SJSA1 (cell line): ENCODE measurements around the gene SH3RF2. TPM values are rescaled to one million over a fixed set of nuclear protein-coding genes. Genes with fewer than 3 reads are reported as not detected.
A peak's percentile ranks its signal among the peaks of the same experiment; 100 is the strongest.

Experiments used
- DNase-seq, 2 experiments: peaks; one replicate each; pipeline ENCODE4 v3.0.0-alpha.2; 2015 to 2020; ENCODE audit warnings: low spot score in 2 of 2, low read depth in 1 of 2
- H3K27ac ChIP-seq: fragments of 250-450 bp; sonication (Bioruptor Pico); 2 replicates; pipeline ENCODE4 v1.5.1; 2020; ENCODE audit warnings: mild to moderate bottlenecking, moderate library complexity
- H3K27me3 ChIP-seq: fragments of 250-450 bp; sonication (Bioruptor Pico); replicated peaks from 2 replicates; pipeline ENCODE4 v1.5.1; 2020; ENCODE audit warnings: mild to moderate bottlenecking, moderate library complexity
- H3K36me3 ChIP-seq: fragments of 250-450 bp; sonication (Bioruptor Pico); 2 replicates; pipeline ENCODE4 v1.5.1; 2020; ENCODE audit warnings: mild to moderate bottlenecking
- H3K4me1 ChIP-seq: fragments of 250-450 bp; sonication (Bioruptor Pico); replicated peaks from 2 replicates; pipeline ENCODE4 v1.6.1; 2021; ENCODE audit warnings: mild to moderate bottlenecking
- H3K4me3 ChIP-seq: fragments of 250-450 bp; sonication (Bioruptor Pico); 2 replicates; pipeline ENCODE4 v1.5.1; 2020; ENCODE audit warnings: mild to moderate bottlenecking
- H3K9me3 ChIP-seq: fragments of 250-450 bp; sonication (Bioruptor Pico); replicated peaks from 2 replicates; pipeline ENCODE4 v1.5.1; 2020; ENCODE audit warnings: mild to moderate bottlenecking
- total RNA-seq: library from RNA; depleted of rRNA; stranded (reverse); fragments of >200 nt; shearing (Covaris generic); gene quantifications from 2 replicates; pipeline ENCODE4 v1.2.3, GENCODE V29; 2014

The SH3RF2 gene
- total RNA-seq, 1 experiment from 2014 or later = 23.1 TPM

GRCh38 chr5:145967296-145967695, 30.9 kb downstream of the SH3RF2 start:
- H3K27me3 ChIP-seq = no peaks in the 10 kb centered on the region
- H3K4me1 ChIP-seq = 0 out of 2 replicates have a peak, but pooled peaks cover 4% of the 10 kb centered on the region
- H3K9me3 ChIP-seq = no peaks in the 10 kb centered on the region
- H3K27ac ChIP-seq = no peak overlapping the region
- no peak for DNase-seq
- H3K4me3 ChIP-seq = no peak overlapping the region
- H3K36me3 ChIP-seq = peaks cover 15% of the 10 kb centered on the region

GRCh38 chr5:145968970-145969713, 32.8 kb downstream of the SH3RF2 start:
- peaks cover 4% of the 10 kb centered on the region; the same call in 1 of the 2 replicates for H3K4me1 ChIP-seq

GRCh38 chr5:145969714-145970092, 33.3 kb downstream of the SH3RF2 start:
- no peaks in the 10 kb centered on the region for H3K27me3 ChIP-seq

More at GRCh38 chr5:145968970-145969713, 32.8 kb downstream of the SH3RF2 start:
- H3K27me3 ChIP-seq = no peaks in the 10 kb centered on the region
- no peak overlapping the region for H3K27ac ChIP-seq
- no peak for DNase-seq
- no peak overlapping the region for H3K4me3 ChIP-seq
- H3K36me3 ChIP-seq = peaks cover 23% of the 10 kb centered on the region
- no peaks in the 10 kb centered on the region for H3K9me3 ChIP-seq

GRCh38 chr5:145971108-145971507, 34.7 kb downstream of the SH3RF2 start:
- Histone ChIP-seq H3K36me3 (peaks cover 20% of the 10 kb centered on the region), H3K27me3 (no peaks in the 10 kb centered on the region), H3K9me3 (no peaks in the 10 kb centered on the region; the same call in 1 of the 2 replicates), H3K4me1 (peaks cover 17% of the 10 kb centered on the region), H3K27ac (no peak overlapping the region), H3K4me3 (no peak overlapping the region)
- DNase-seq = no peak

More at GRCh38 chr5:145969714-145970092, 33.3 kb downstream of the SH3RF2 start:
- Histone ChIP-seq H3K27ac (no peak overlapping the region), H3K4me1 (peaks cover 7% of the 10 kb centered on the region), H3K36me3 (peaks cover 20% of the 10 kb centered on the region), H3K4me3 (no peak overlapping the region), H3K9me3 (no peaks in the 10 kb centered on the region)
- no peak for DNase-seq

- Histone ChIP-seq H3K9me3 (no peaks in the 10 kb centered on the region; the same call in 1 of the 2 replicates), H3K36me3 (peaks cover 20% of the 10 kb centered on the region), H3K27me3 (no peaks in the 10 kb centered on the region), H3K27ac (no peak overlapping the region), H3K4me1 (peaks cover 23% of the 10 kb centered on the region), H3K4me3 (no peak overlapping the region)
- no peak for DNase-seq
Measured at GRCh38 chr5:145971701-145972100, 35.3 kb downstream of the SH3RF2 start.

GRCh38 chr5:145975001-145975360, 38.6 kb downstream of the SH3RF2 start:
- Histone ChIP-seq H3K4me1 (peaks cover 30% of the 10 kb centered on the region), H3K9me3 (peaks cover 3% of the 10 kb centered on the region; the same call in 1 of the 2 replicates), H3K27me3 (no peaks in the 10 kb centered on the region), H3K27ac (no peak overlapping the region), H3K4me3 (no peak overlapping the region), H3K36me3 (peaks cover 38% of the 10 kb centered on the region)
- no peak for DNase-seq

- Histone ChIP-seq H3K4me3 (no peak overlapping the region), H3K4me1 (peaks cover 30% of the 10 kb centered on the region), H3K9me3 (peaks cover 3% of the 10 kb centered on the region; the same call in 1 of the 2 replicates), H3K27ac (no peak overlapping the region), H3K27me3 (no peaks in the 10 kb centered on the region), H3K36me3 (peaks cover 39% of the 10 kb centered on the region)
- DNase-seq = peak; percentile 84 to 92
Measured at GRCh38 chr5:145975361-145976066, 39.1 kb downstream of the SH3RF2 start.

GRCh38 chr5:145976431-145977155, 40.2 kb downstream of the SH3RF2 start:
- H3K27me3 ChIP-seq = no peaks in the 10 kb centered on the region
- peaks cover 38% of the 10 kb centered on the region for H3K4me1 ChIP-seq
- H3K4me3 ChIP-seq = no peak overlapping the region
- H3K36me3 ChIP-seq = peaks cover 40% of the 10 kb centered on the region
- DNase-seq = peak in 1 of 2 experiments; percentile 39
- peak overlapping the region; percentile 32 for H3K27ac ChIP-seq
- H3K9me3 ChIP-seq = peaks cover 3% of the 10 kb centered on the region; the same call in 1 of the 2 replicates

- Histone ChIP-seq H3K27me3 (no peaks in the 10 kb centered on the region), H3K36me3 (peaks cover 46% of the 10 kb centered on the region), H3K4me3 (no peak overlapping the region), H3K4me1 (peaks cover 45% of the 10 kb centered on the region), H3K27ac (no peak overlapping the region), H3K9me3 (peaks cover 3% of the 10 kb centered on the region; the same call in 1 of the 2 replicates)
- DNase-seq = no peak
Measured at GRCh38 chr5:145978171-145978570, 41.8 kb downstream of the SH3RF2 start.

GRCh38 chr5:145978708-145979107, 42.3 kb downstream of the SH3RF2 start:
- Histone ChIP-seq H3K27me3 (no peaks in the 10 kb centered on the region), H3K36me3 (peaks cover 46% of the 10 kb centered on the region), H3K27ac (no peak overlapping the region), H3K4me3 (no peak overlapping the region), H3K4me1 (peaks cover 45% of the 10 kb centered on the region), H3K9me3 (peaks cover 3% of the 10 kb centered on the region; the same call in 1 of the 2 replicates)
- no peak for DNase-seq

- DNase-seq = no peak
- Histone ChIP-seq H3K4me1 (peaks cover 43% of the 10 kb centered on the region), H3K36me3 (peaks cover 44% of the 10 kb centered on the region), H3K4me3 (no peak overlapping the region), H3K9me3 (peaks cover 3% of the 10 kb centered on the region; the same call in 1 of the 2 replicates), H3K27me3 (no peaks in the 10 kb centered on the region), H3K27ac (no peak overlapping the region)
Measured at GRCh38 chr5:145979270-145980223, 43.2 kb downstream of the SH3RF2 start.

- Histone ChIP-seq H3K4me1 (peaks cover 36% of the 10 kb centered on the region), H3K36me3 (peaks cover 49% of the 10 kb centered on the region), H3K4me3 (no peak overlapping the region), H3K27ac (no peak overlapping the region), H3K27me3 (no peaks in the 10 kb centered on the region), H3K9me3 (peaks cover 3% of the 10 kb centered on the region; the same call in 1 of the 2 replicates)
- DNase-seq = no peak
Measured at GRCh38 chr5:145980259-145980658, 43.9 kb downstream of the SH3RF2 start.

GRCh38 chr5:145980718-145981117, 44.3 kb downstream of the SH3RF2 start:
- peaks cover 3% of the 10 kb centered on the region; the same call in 1 of the 2 replicates for H3K9me3 ChIP-seq
- peaks cover 31% of the 10 kb centered on the region for H3K4me1 ChIP-seq
- H3K36me3 ChIP-seq = peaks cover 52% of the 10 kb centered on the region
- no peak for DNase-seq
- H3K4me3 ChIP-seq = no peak overlapping the region
- no peaks in the 10 kb centered on the region for H3K27me3 ChIP-seq
- H3K27ac ChIP-seq = no peak overlapping the region
